GM15510 (cell line): ENCODE results near the gene AP4E1.

ENCODE experiments used
- POLR2A ChIP-seq: IDR thresholded peaks from 3 replicates; pipeline ENCODE4 v1.6.1; 2011; ENCODE audit warnings: borderline replicate concordance; ENCODE audit not compliant: insufficient read length; ENCODE audit errors: extremely low read depth

AP4E1 gene

DNA sequence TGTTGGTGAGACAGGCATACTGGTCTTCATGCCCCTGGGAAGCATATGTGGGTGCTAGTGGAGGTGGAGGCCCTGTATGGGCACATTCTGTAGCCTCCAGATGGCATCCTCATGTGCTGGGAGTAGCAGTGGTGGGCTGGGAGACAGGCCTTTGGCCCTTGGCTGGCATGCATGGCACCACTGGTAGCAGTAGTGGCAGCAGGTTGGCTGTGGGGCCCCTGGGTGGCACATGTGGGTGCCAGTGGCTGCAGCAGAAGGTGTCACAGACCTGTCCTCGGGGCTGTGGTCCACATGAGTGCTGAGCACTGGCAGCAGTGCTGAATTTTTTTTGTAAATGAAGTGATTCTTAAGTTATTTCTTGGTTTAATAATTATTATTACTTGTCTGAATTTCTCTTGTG, 115.0 kb downstream of the AP4E1 start:
- TF ChIP-seq POLR2A: no peak

DNA sequence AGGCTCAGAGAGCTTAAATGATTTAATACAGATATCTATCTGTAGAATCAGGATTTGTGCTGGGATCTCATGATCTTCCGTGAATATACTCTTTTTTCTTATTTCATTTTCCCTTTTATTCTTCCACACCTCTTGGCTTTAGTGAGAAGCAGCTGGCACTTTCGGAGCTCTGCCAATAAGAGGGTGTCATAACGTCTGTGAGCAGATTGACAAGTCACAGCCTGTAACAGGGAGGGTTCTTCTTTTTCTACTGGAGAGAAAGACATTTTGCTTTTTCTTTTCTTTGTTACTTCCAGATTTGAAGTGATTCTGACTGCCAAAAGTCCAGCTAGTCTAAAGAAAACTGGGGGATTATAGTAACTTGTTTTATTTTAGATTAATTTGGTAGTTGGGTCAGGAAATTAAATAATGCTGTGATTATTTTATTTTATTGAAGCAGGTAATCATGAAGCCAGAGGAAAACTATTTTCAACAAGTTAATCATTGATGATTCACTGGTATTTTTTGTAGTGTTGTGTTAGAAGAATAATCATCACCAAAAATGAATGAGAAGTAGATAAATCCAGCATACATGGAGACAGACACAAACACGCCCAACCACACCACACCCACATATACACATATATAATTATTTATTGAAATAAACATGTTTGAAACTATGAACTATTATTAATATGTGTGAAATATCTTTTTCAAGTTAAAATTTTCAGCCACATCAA, 116.4 kb downstream of the AP4E1 start:
- TF ChIP-seq POLR2A: no peak

DNA sequence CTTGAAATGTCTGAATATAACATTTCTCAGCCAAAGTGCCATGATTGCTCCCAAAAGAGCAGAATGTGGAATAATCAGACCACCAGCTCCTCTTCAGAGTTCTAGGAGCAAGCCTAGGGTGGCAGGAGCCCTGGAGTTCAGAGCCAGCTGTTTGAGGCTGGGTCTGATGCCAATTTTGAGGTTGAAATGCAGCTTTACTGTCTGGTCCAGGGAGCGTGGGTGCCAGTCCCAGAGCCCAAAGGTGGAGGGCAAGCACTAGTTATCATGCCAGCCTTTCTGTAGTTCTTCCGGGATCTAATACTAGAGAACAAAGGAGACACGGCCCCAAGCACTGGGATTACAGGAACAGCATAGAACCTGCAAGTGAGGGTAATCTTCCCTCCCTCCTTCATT, 117.0 kb downstream of the AP4E1 start:
- no peak for TF ChIP-seq POLR2A

DNA sequence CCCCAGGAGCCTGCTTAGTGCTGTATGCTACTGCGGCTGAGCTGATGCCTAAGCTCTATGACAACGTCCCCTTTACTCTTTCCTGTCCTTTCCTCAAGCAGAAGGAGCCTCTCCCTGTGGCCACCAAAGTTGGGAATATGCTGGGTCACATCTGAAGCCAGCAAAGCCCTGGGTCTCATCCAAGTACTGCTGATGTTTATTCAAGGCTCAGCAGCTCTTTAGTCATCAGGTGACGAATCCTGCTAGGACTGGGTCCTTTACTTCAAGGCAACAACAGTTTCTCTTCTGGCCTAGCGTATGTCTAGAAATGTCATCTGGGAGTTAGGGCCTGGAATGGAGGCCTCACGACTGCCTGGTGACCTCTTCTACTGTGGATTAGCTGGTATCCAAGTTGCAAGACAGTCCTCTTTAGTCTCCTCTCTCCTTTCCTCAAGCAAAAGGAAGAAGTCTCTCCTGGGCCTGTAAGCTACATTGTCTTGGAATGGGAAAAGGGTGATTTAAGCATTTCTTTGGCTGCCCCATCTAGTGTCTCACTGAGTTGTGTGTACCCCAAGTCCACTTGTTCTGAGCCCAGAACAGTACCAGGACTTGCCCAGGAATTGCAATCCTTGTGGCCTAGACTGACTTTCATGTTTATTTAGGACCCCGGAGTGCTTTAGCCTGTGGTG, 122.3 kb downstream of the AP4E1 start:
- TF ChIP-seq POLR2A: no peak

DNA sequence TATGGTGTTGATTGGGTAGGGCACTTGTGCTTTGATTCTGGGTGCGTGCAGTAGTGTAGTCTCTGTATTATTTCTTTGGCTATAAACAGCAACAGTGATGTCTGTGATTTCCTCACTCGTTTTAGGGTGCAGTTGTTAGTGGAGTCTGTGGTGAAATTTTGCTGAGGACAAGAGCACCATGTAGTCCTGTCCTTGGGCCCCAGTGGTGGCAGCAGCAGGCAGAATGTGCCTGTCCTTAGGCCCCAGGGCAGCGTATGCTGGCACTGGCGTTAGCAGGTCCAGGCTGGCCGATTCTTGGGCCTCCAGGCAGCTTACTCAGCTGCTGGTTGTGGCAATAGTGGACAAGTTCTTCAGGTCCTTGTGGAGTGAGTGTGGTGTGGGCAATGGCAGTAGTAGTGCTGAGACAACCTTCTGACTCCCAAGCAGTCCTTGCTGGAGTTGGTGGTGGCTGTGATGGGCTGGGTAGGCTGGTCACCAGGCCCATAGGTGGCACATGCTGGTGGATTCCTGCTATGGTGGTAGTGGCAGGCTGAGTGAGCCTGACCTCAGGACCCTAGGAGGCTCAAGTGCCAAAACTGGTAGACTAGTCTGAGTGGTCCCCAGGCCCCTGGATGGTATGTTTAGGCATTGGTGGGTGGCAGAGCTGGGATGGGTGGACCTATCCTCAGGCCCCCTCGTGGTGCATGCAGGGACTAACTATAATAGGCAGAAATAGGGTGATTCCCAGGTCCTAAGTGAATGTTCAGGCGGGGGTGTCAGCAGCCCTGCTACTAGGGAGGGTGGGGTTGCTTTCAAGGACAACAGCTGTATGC, 129.9 kb downstream of the AP4E1 start:
- no peak for TF ChIP-seq POLR2A

DNA sequence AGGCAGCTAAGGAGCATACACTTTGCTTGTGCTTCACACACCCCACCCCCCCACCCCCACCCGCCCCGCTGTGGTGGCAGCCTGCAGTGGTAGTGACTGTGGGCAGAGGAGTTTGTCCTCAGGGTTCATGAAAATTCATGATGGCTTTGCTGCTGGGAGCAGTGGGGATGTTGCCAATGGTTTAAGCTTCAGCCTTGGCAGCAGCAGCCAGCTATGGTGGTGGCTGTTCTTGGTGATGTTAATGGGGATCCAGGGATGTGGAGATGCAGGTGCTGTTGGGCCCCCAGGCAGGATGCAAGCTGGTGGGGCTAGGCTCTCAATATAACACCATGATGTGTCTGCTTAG, 130.5 kb downstream of the AP4E1 start:
- TF ChIP-seq POLR2A: no peak

DNA sequence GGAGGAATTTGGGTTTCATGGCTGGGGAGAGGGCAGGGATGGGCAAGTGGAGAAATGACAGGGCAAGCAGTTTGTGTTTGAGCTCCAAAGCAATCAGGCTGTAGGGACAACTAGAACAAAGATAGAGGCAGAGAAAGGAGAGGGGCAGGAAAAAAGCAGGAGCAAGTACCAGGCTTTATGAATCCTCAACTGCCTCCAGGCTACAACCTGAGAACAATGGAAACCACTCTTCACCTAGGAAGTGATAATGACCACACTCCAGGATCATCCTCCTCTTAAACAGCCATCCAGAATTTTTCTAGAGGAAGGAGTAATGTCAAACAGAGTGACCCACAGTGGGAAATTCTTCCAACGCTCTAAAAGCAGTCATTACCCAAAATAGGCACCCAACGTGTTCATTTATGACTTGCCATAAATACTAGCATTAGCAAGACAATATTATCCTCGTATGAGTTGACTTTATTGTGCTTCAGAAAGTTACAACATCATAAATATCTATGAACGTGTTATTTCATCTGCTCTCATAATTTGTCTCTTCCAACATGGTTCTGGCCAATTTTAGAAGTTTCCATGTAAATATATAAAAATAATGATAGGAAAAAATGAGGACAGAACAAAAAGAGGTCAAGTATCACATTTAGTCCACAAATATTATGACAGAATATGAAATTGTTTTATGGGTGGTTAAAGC, 135.7 kb downstream of the AP4E1 start:
- TF ChIP-seq POLR2A: no peak

DNA sequence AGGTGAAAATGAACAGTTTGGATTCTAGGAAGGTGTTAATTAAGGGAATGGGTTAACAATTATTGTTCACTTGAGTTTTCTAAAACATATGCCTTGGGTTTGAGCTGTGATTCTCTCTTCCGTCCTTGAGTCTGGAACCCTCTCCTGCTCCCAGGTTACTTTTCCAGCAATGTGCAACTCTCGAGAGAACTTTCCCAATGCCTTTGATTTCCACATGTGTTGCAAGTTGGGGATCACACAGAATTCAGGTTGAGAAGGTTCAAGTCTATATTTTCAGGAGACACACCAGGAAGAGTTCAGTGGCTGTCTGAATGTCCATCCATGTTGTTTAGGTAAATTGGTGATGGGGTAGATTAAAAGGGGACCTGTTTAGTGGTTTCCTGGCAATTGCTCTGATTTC, 137.5 kb downstream of the AP4E1 start:
- TF ChIP-seq POLR2A: no peak

DNA sequence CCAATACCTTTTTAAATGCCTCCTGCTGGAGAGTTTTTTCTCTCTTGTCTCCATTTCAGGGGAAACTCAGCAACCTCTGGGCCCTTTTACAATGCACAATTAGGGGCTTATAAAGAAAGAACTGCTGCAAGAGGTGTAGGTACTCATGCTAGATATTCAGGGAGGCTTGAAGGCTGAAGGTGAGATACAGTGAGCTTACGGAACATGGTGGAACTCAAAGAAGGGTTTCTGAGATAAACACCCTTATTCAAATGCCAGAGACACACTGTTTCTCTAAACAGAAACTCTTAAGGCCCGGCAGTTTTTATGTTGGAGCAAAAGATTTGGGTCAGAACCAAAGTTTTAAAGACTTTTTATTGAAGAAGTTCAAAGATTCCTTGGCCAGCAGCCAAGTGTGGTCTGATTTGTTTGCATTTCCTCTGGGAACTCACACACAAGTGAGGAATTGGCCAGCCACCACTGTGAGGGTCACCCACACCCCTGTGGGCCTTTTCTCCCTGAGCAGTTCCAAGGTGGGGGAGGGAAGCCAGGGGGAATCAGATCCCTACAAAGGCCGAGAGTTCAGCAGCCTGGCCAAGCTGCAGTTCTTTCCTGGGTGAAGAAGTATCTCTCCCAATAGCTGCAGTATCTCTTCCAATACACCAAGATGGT, 138.4 kb downstream of the AP4E1 start:
- TF ChIP-seq POLR2A: no peak

DNA sequence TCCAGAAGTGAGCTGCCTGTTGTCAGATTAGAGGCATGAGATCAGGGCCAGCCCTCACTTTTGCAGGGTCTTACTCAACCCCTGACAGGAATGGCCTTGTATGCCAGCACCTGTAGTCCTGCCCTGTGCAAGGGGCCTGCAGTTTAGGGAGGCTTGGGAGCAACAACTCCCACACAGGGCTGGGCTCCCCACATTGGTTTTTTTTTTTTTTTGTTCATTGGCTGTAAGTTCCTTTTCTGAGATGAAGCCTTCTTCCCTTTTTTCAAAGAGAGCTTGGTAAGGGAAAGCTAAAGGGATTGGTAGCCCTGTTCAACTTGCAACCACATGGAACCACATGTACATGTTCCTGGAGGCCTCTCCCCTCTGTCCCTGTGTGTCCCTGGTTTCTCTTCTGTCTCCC, 139.8 kb downstream of the AP4E1 start:
- TF ChIP-seq POLR2A: no peak

DNA sequence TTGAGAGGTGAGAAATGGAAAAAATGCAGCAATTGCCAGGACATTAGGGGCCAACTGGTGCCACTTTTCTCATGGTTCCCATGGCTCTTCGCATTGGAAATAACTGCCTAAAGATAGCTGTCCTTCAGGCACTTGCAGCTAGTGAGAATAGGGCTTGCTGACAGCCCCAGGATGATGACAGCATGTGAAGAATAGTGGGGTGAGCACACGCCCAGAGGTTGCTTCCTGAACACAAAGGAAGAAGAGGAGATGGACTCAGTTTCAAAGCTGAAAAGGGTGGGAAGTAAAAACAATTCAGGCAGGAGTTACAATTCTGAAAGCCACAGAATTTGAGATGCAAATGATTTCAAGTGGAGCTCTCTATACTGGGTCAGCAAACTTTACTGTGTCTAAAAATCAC, 140.6 kb downstream of the AP4E1 start:
- TF ChIP-seq POLR2A: no peak

DNA sequence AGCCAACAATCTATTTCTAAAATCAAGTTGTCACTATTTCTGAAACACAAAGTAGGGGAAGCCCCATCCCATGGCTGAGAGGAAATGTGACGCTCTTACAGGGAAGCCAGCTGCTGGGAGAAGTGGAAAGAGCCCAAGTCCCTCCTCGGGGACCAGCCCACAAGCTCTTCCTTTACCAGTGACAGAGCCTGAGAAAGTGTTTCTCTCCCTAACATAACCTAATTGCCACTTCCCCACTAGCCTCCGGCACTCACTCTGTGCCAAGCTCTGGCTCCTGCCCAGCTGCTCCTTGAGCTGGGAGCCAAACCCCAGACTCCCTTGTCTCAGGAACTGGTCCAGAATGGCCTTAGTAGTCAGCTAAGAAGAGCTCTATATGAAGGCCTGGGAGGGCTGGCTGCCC, 143.3 kb downstream of the AP4E1 start:
- TF ChIP-seq POLR2A: no peak

DNA sequence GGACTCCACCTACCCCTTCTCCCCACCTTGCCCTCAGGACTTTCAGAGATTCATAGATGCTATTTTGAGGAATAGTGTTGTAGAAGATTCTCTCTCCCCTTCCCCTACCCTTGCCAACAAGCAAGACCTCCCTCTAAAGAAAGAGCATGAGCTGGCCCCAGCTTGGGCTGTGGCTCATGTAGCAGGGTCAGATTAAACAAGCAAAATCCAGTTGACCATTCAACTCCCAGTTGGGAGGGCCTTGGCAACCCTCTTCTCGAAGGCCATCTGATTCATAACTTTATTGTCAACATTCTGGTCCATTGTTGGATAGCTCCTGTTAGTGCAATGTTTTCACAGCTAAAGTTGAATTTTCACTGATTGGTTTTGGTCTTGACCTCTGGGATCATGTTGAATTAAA, 145.1 kb downstream of the AP4E1 start:
- no peak for TF ChIP-seq POLR2A

DNA sequence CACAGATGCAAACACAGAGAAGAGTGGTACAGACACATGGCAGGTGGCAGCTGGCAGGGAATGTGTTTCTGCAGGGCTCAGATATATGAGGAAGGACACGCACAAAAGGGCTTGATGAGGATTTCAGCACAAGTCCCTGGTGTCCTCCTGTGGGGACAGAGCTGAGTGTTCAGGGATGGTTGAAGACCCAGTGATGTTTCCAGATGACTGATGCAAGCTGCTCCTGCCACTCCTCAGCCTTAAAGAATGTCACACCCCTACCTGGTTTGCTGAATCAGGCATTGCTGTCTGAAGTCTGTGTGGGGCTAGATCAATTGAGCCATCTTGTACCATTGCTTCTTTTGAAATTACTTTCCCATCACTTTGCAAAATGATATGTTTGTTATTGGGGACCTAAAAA, 146.1 kb downstream of the AP4E1 start:
- TF ChIP-seq POLR2A: no peak
